Kidney epithelial cell (primary cell): Measurements from ENCODE around the gene CEACAM19. TPM values are rescaled to one million over a fixed set of nuclear protein-coding genes. Genes with fewer than 3 reads are reported as not detected.

ENCODE experiments used
- DNase-seq: peaks from one replicate; pipeline ENCODE4 v3.0.0-alpha.2; 2010; ENCODE audit warnings: low read depth
- H3K27me3 ChIP-seq: 2 replicates; pipeline ENCODE4 v1.6.0; 2011; ENCODE audit warnings: low read length; ENCODE audit not compliant: control insufficient read depth, insufficient read depth
- H3K36me3 ChIP-seq: 2 replicates; pipeline ENCODE4 v1.5.1; 2011; ENCODE audit warnings: low read length; ENCODE audit not compliant: control insufficient read depth, insufficient read depth
- H3K4me3 ChIP-seq: 2 replicates; pipeline ENCODE4 v1.5.1; 2011; ENCODE audit warnings: low read depth, mild to moderate bottlenecking, control low read depth, low read length
- CTCF ChIP-seq: IDR thresholded peaks from 2 replicates; pipeline ENCODE4 v1.5.1; 2011; ENCODE audit warnings: mild to moderate bottlenecking, moderate library complexity, low read length, control low read depth, inconsistent platforms; ENCODE audit not compliant: insufficient read depth, poor library complexity, severe bottlenecking
- total RNA-seq: library from RNA; depleted of rRNA; stranded (reverse); fragments of >200 nt; gene quantifications from 2 replicates; pipeline ENCODE4 v1.2.3, GENCODE V29; 2015

CEACAM19 gene
- total RNA-seq, 1 donor from 2014 or later = 6.4 TPM

- H3K4me3 ChIP-seq = no peak overlapping the region
- no peaks in the 10 kb centered on the region for H3K36me3 ChIP-seq
- DNase-seq = no peak
- H3K27me3 ChIP-seq = no peaks in the 10 kb centered on the region
- TF ChIP-seq CTCF = no peak
Measured at GRCh38 chr19:44731622-44732021, 60.3 kb downstream of the CEACAM19 start.

- no peak overlapping the region for H3K4me3 ChIP-seq
- no peak for DNase-seq
- H3K27me3 ChIP-seq = no peaks in the 10 kb centered on the region
- H3K36me3 ChIP-seq = no peaks in the 10 kb centered on the region
- TF ChIP-seq CTCF = no peak
Measured at GRCh38 chr19:44732235-44733014, 61.1 kb downstream of the CEACAM19 start.

Other genes with a start within 250 kb of the CEACAM19 start
- gene ZNF229, start 223.0 kb upstream of the CEACAM19 start, total RNA-seq = 4.9 and 17.5 TPM in 2 replicates
- gene ZNF180, start 171.0 kb upstream of the CEACAM19 start, total RNA-seq = 6.0 and 16.6 TPM in 2 replicates
- not detected in 2 replicates for gene CEACAM20, start 141.8 kb upstream of the CEACAM19 start, total RNA-seq
- gene IGSF23, start 57.9 kb upstream of the CEACAM19 start, total RNA-seq = 0.13 TPM in 1 of 2 replicates, not detected in the other
- 176 and 210 TPM in 2 replicates for gene PVR, start 27.6 kb upstream of the CEACAM19 start, total RNA-seq
- not detected in 2 replicates for gene CEACAM16, start 27.7 kb downstream of the CEACAM19 start, total RNA-seq
- gene BCL3, start 77.2 kb downstream of the CEACAM19 start, total RNA-seq = 16.2 and 19.1 TPM in 2 replicates
- 8.8 and 9.9 TPM in 2 replicates for gene CBLC, start 106.4 kb downstream of the CEACAM19 start, total RNA-seq
- gene BCAM, start 137.6 kb downstream of the CEACAM19 start, total RNA-seq = 27.6 and 29.6 TPM in 2 replicates
- gene NECTIN2, start 174.8 kb downstream of the CEACAM19 start, total RNA-seq = 240 and 243 TPM in 2 replicates
- gene TOMM40, start 219.8 kb downstream of the CEACAM19 start, total RNA-seq = 65.3 and 73.7 TPM in 2 replicates
- gene APOE, start 234.3 kb downstream of the CEACAM19 start, total RNA-seq = 89.0 and 98.1 TPM in 2 replicates
- 1.9 and 3.5 TPM in 2 replicates for gene APOC1, start 243.1 kb downstream of the CEACAM19 start, total RNA-seq